HG03103 (cell line): ENCODE data around the gene PAQR6.

Experiments used
- ATAC-seq: cut with Tn5 transposase; IDR thresholded peaks from one replicate; pipeline ENCODE4 v1.9.1; 2021; ENCODE audit warnings: low read depth; ENCODE audit not compliant: unreplicated experiment

PAQR6 gene

GRCh38 chr1:156266051-156266450, 18.2 kb upstream of the PAQR6 start:
- ATAC-seq = no peak

GRCh38 chr1:156263288-156263655, 15.4 kb upstream of the PAQR6 start:
- no peak for ATAC-seq

- ATAC-seq = no peak
Observed at GRCh38 chr1:156262461-156263287, 14.8 kb upstream of the PAQR6 start.

GRCh38 chr1:156260896-156261295, 13.0 kb upstream of the PAQR6 start:
- ATAC-seq = no peak

- ATAC-seq = no peak
Observed at GRCh38 chr1:156259805-156260204, 11.9 kb upstream of the PAQR6 start.

GRCh38 chr1:156258859-156259258, 11.0 kb upstream of the PAQR6 start:
- ATAC-seq = no peak

- ATAC-seq = no peak
Observed at GRCh38 chr1:156257711-156258110, 9.9 kb upstream of the PAQR6 start.

GRCh38 chr1:156253634-156254033, 5.8 kb upstream of the PAQR6 start:
- no peak for ATAC-seq

- ATAC-seq = no peak
Observed at GRCh38 chr1:156251527-156251926, 3.7 kb upstream of the PAQR6 start.

- ATAC-seq = no peak
Observed at GRCh38 chr1:156249593-156249992, 1.7 kb upstream of the PAQR6 start.

- ATAC-seq = no peak
Observed at GRCh38 chr1:156248323-156248683, 447 bp upstream of the PAQR6 start.

- ATAC-seq = no peak
Observed at GRCh38 chr1:156246781-156247459, 936 bp downstream of the PAQR6 start.

GRCh38 chr1:156246241-156246780, 1.5 kb downstream of the PAQR6 start:
- no peak for ATAC-seq

GRCh38 chr1:156245451-156246232, 2.2 kb downstream of the PAQR6 start:
- ATAC-seq = no peak

GRCh38 chr1:156244712-156245111, 3.1 kb downstream of the PAQR6 start:
- no peak for ATAC-seq

GRCh38 chr1:156244126-156244525, 3.7 kb downstream of the PAQR6 start:
- ATAC-seq = no peak

GRCh38 chr1:156242738-156243137, 5.1 kb downstream of the PAQR6 start:
- no peak for ATAC-seq

GRCh38 chr1:156241926-156242325, 5.9 kb downstream of the PAQR6 start, which contains the start of gene BGLAP:
Gene BGLAP (plus strand): TSS chr1:156242184. CDS start chr1:156242232, 48 bp downstream.
- no peak for ATAC-seq

- no peak for ATAC-seq
Observed at GRCh38 chr1:156241311-156241811, 6.5 kb downstream of the PAQR6 start.

GRCh38 chr1:156238248-156238647, 9.6 kb downstream of the PAQR6 start:
- ATAC-seq = no peak

- ATAC-seq = no peak
Observed at GRCh38 chr1:156236164-156236563, 11.7 kb downstream of the PAQR6 start.
